Measurements from ENCODE around the gene TPSD1. TPM values are rescaled to one million over a fixed set of nuclear protein-coding genes. Genes with fewer than 3 reads are reported as not detected.
"Not testable (repeated sequence)": the region's sequence is repeated elsewhere in the genome, so short reads cannot be mapped to it uniquely, and the experiment has no call there.

The TPSD1 gene
- total RNA-seq, 1 experiment from 2014 or later = not detected

- H2BK15ac ChIP-seq (ENCODE audit: low read depth, low read length); H3K4me1 Mint-ChIP-seq; H3K4me2 ChIP-seq (ENCODE audit: insufficient read depth, insufficient read length, low read length); H4K8ac ChIP-seq (replicated peaks; ENCODE audit: insufficient read length, low read depth, low read length); H3K9ac ChIP-seq (ENCODE audit: extremely low read depth, insufficient read length, low read length); H3K56ac ChIP-seq (ENCODE audit: insufficient read length, low read depth, low read length); H3K18ac ChIP-seq (ENCODE audit: insufficient read length, low read depth, low read length); H4K5ac ChIP-seq (ENCODE audit: insufficient read length, low read depth, low read length); H4K20me1 ChIP-seq (ENCODE audit: control insufficient read depth, insufficient read depth, insufficient read length); H2BK20ac ChIP-seq (ENCODE audit: low read depth, low read length, poor library complexity, severe bottlenecking); DNase-seq; H3K23ac ChIP-seq (ENCODE audit: insufficient read length, low read depth, low read length); H3K14ac ChIP-seq (ENCODE audit: insufficient read depth, low read length); H3K79me2 ChIP-seq (ENCODE audit: insufficient read depth, low read length); H2AK5ac ChIP-seq (ENCODE audit: insufficient read length, low read length); H3K4me3 Mint-ChIP-seq; H3K27me3 ChIP-seq (ENCODE audit: insufficient read depth, low read length); H3K36me3 Mint-ChIP-seq (ENCODE audit: insufficient read depth in 1 of 3, low read depth in 3 of 3); H2AFZ ChIP-seq (ENCODE audit: low read length); H3K9me3 ChIP-seq (ENCODE audit: control insufficient read depth, low read depth, low read length); H2BK12ac ChIP-seq (ENCODE audit: insufficient read length, low read depth, low read length); H3K27ac ChIP-seq (ENCODE audit: insufficient read length, low read depth, low read length); H2BK5ac ChIP-seq (ENCODE audit: insufficient read length, low read length); H3K23me2 ChIP-seq (ENCODE audit: insufficient read length, low read depth, low read length, poor library complexity, severe bottlenecking); H3K9me3 Mint-ChIP-seq; H4K91ac ChIP-seq (ENCODE audit: insufficient read length, low read depth, low read length); H3T11ph ChIP-seq (ENCODE audit: low read length); H2BK120ac ChIP-seq (ENCODE audit: low read depth, low read length, poor library complexity, severe bottlenecking); H3K4ac ChIP-seq (ENCODE audit: low read depth, low read length); H3K4me1 ChIP-seq (ENCODE audit: insufficient read depth, low read length); H3K79me1 ChIP-seq (ENCODE audit: insufficient read depth, low read depth, low read length, poor library complexity, severe bottlenecking); H3K27ac Mint-ChIP-seq: not testable (repeated sequence)
- WGBS (ENCODE audit: extremely low coverage, insufficient read length, low lambda C conversion rate) = no CpG with 5 or more reads among the region's 14 CpGs
- peaks cover 17% of the 10 kb centered on the region for H3K27me3 Mint-ChIP-seq (ENCODE audit: low read depth)
Measured at GRCh38 chr16:1226692-1227091, 29.2 kb upstream of the TPSD1 start.

- not testable (repeated sequence) for H4K91ac ChIP-seq (ENCODE audit: insufficient read length, low read depth, low read length); H3K36me3 Mint-ChIP-seq (ENCODE audit: insufficient read depth in 1 of 3, low read depth in 3 of 3); H2AFZ ChIP-seq (ENCODE audit: low read length); H4K20me1 ChIP-seq (ENCODE audit: control insufficient read depth, insufficient read depth, insufficient read length); H2BK12ac ChIP-seq (ENCODE audit: insufficient read length, low read depth, low read length); H4K8ac ChIP-seq (replicated peaks; ENCODE audit: insufficient read length, low read depth, low read length); H3K9ac ChIP-seq (ENCODE audit: extremely low read depth, insufficient read length, low read length); H3K79me1 ChIP-seq (ENCODE audit: insufficient read depth, low read depth, low read length, poor library complexity, severe bottlenecking); H3K79me2 ChIP-seq (ENCODE audit: insufficient read depth, low read length); H3K4me1 Mint-ChIP-seq; H3K27ac Mint-ChIP-seq; H2BK120ac ChIP-seq (ENCODE audit: low read depth, low read length, poor library complexity, severe bottlenecking); DNase-seq; H3K4me1 ChIP-seq (ENCODE audit: insufficient read depth, low read length); H3K4ac ChIP-seq (ENCODE audit: low read depth, low read length); H3K4me3 Mint-ChIP-seq; H2AK5ac ChIP-seq (ENCODE audit: insufficient read length, low read length); H3K4me2 ChIP-seq (ENCODE audit: insufficient read depth, insufficient read length, low read length); H3K27me3 ChIP-seq (ENCODE audit: insufficient read depth, low read length); H3K18ac ChIP-seq (ENCODE audit: insufficient read length, low read depth, low read length); H3T11ph ChIP-seq (ENCODE audit: low read length); H3K27ac ChIP-seq (ENCODE audit: insufficient read length, low read depth, low read length); H3K56ac ChIP-seq (ENCODE audit: insufficient read length, low read depth, low read length); H3K23ac ChIP-seq (ENCODE audit: insufficient read length, low read depth, low read length); H3K9me3 Mint-ChIP-seq; H3K14ac ChIP-seq (ENCODE audit: insufficient read depth, low read length); H4K5ac ChIP-seq (ENCODE audit: insufficient read length, low read depth, low read length); H2BK20ac ChIP-seq (ENCODE audit: low read depth, low read length, poor library complexity, severe bottlenecking); H3K9me3 ChIP-seq (ENCODE audit: control insufficient read depth, low read depth, low read length); H2BK5ac ChIP-seq (ENCODE audit: insufficient read length, low read length); H3K23me2 ChIP-seq (ENCODE audit: insufficient read length, low read depth, low read length, poor library complexity, severe bottlenecking); H2BK15ac ChIP-seq (ENCODE audit: low read depth, low read length)
- H3K27me3 Mint-ChIP-seq (ENCODE audit: low read depth) = peaks cover 17% of the 10 kb centered on the region
- WGBS (ENCODE audit: extremely low coverage, insufficient read length, low lambda C conversion rate) = no CpG with 5 or more reads among the region's 7 CpGs
Measured at GRCh38 chr16:1228227-1228626, 27.6 kb upstream of the TPSD1 start.
